ENCODE data around the gene FASTK. TPM values are rescaled to one million over a fixed set of nuclear protein-coding genes. Genes with fewer than 3 reads are reported as not detected.

The FASTK gene
- total RNA-seq, 1 experiment from 2014 or later: 86.4 TPM

- TF ChIP-seq POLR2A (IDR thresholded peaks at IDR 0.05; ENCODE audit: borderline replicate concordance, extremely low read depth, insufficient read depth, insufficient read length): no peak
- no peak for TF ChIP-seq RAD21 (IDR thresholded peaks at IDR 0.05; ENCODE audit: low read depth)
- TF ChIP-seq SRF (IDR thresholded peaks at IDR 0.05; ENCODE audit: low read depth): no peak
Observed at GRCh38 chr7:151116603-151117440, 36.2 kb upstream of the FASTK start (continued).

GRCh38 chr7:151115836-151116418, 35.3 kb upstream of the FASTK start:
- H3K9ac ChIP-seq (ENCODE audit: low read length): peak overlapping the region; percentile 64
- CTCF ChIA-PET: interaction anchor here (0.8 to 1.7 kb wide), 5 partner anchors 8 to 151 kb away, joined by 3 to 5 read pairs (median 3); no protein-coding TSS in a partner anchor
- TF ChIP-seq ELF1 (IDR thresholded peaks at IDR 0.05; ENCODE audit: borderline replicate concordance, low read depth): no peak
- peak; percentile 90 for TF ChIP-seq POLR2AphosphoS5 (IDR thresholded peaks at IDR 0.05; ENCODE audit: low read depth, low read length)
- peak; percentile 53 for TF ChIP-seq YY1 (IDR thresholded peaks at IDR 0.05; ENCODE audit: extremely low read depth, insufficient replicate concordance, low read depth, low read length)
- no peak for TF ChIP-seq SP1 (IDR thresholded peaks at IDR 0.05; ENCODE audit: low read depth)
- no peaks in the 10 kb centered on the region for H3K9me3 ChIP-seq (ENCODE audit: control insufficient read depth in 1 of 2, insufficient read depth in 1 of 2, low read depth in 1 of 2, low read length in 2 of 2)
- H3K4me1 ChIP-seq (ENCODE audit: control insufficient read depth in 1 of 2, insufficient read depth in 2 of 2, low read length in 2 of 2): peaks cover 29 to 52% of the 10 kb centered on the region in 2 experiments
- H4K20me1 ChIP-seq (ENCODE audit: insufficient read depth): no peaks in the 10 kb centered on the region; the same call in 1 of the 2 replicates
- H2AFZ ChIP-seq (ENCODE audit: low read depth, low read length, poor library complexity, severe bottlenecking): no peak overlapping the region
- H3K27me3 ChIP-seq (ENCODE audit: insufficient read depth, low read length): no peaks in the 10 kb centered on the region
- ATAC-seq (peak; percentile 88), DNase-seq (ENCODE audit: low read depth, low spot score) (peak; percentile 81)
- peaks cover 65% of the 10 kb centered on the region for H3K79me2 ChIP-seq (ENCODE audit: insufficient read depth, low read length)
- peak overlapping the region; percentile 99 for H3K4me2 ChIP-seq (ENCODE audit: low read length)
- POLR2A ChIA-PET: interaction anchor here (1.0 to 1.4 kb wide), 4 partner anchors 30 to 55 kb away, joined by 3 to 7 read pairs (median 4); partner anchors contain the start of gene AGAP3
- H3K4me3 ChIP-seq (replicated peaks in 1 of 2; ENCODE audit: low read depth in 1 of 2, low read length in 2 of 2): peak overlapping the region; percentile 48 to 68
- intact Hi-C loops (cut with micrococcal nuclease): no loop called here
- H3K36me3 ChIP-seq (ENCODE audit: control insufficient read depth in 1 of 2, insufficient read depth in 2 of 2, low read length in 2 of 2): peaks cover 4 to 22% of the 10 kb centered on the region in 2 experiments; a peak in 3 of 4 replicates
- peak overlapping the region; percentile 82 for H3K27ac ChIP-seq (ENCODE audit: low read depth, low read length)
- RAD21 ChIA-PET (ENCODE audit: low non-redundant PET in 1 of 2, low total read pairs in 2 of 2, uncharacterized antibody in 2 of 2, unreplicated experiment in 2 of 2): no interaction called here
- no TSS peak for BruUV-seq (replicated peaks)
- no peaks in the 10 kb centered on the region for H3K9me2 ChIP-seq (ENCODE audit: insufficient read depth)

Data from HCT116 (cell line).